ENCODE results near the gene ASCL5. TPM values are rescaled to one million over a fixed set of nuclear protein-coding genes. Genes with fewer than 3 reads are reported as not detected.

Gene ASCL5
- total RNA-seq, 5 donors from 2014 or later (not counting 1 experiment from before 2014, with no cell fraction given) = 0.19 to 0.49 (median 0.26) TPM; not detected in 2

DNA sequence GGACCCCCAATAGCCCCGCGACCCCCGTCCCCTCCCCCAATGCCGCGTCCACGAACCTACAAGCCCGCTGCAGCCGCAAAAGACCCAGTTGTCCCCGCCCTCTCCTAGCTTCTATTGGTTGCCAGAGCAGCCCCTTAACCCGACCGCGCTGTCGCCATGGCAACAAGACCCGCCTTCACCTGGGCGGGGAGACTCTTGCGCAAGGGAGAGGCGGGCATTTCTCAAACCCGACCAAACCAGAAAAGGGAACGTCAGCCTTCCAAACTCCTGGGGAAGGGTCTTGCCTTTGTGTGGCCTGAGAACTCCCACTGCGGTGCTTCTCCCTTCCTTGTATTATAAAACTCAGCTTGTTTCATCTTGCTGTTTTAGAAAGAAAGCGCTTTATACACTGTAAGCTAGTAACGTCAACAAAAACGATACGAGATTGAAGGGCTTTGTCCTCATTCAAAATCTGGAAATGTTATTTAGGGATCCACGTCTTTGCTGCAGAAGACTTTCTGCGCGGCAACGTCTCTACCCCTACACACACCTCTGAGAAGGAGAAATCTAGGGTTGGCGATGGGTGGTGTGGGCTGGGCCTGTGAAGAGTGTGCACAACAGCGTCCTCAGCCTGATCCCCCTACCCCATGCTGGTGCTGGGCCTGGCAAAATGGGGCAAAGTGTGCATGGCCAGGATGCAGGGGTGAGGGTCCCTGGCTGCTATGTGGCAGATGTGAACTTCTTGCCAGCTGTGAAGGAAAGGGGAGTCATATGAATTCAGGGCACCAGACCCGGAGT is 27.6 kb upstream of the ASCL5 start, which contains the start of gene TMEM9:
Gene TMEM9, minus strand, starts transcription at position 86 of the 777 bp plus-strand sequence. CDS start 551 bp downstream, outside the sequence.
- peaks cover 0 to 12% of the 10 kb centered on the region in 2 experiments for H3K27me3 ChIP-seq (replicated peaks in 1 of 2; ENCODE audit: control insufficient read depth in 2 of 2, extremely low read depth in 1 of 2, insufficient read depth in 2 of 2, low read length in 1 of 2)
- Mint-ChIP-seq H3K27me3 (peaks cover 8 to 23% of the 10 kb centered on the region in 2 donors), H3K4me1 (peaks cover 23 to 27% (median 25%) of the 10 kb centered on the region in 3 donors), H3K9me3 (no peaks in the 10 kb centered on the region), H3K36me3 (peaks cover 11% of the 10 kb centered on the region), H3K27ac (peak within 1 kb of the TSS; percentile 88 to 95), H3K4me3 (peak within 1 kb of the TSS; percentile 86 to 93 (median 86))
- ATAC-seq (replicated peaks in 1 of 4) (peak; percentile 96 to 98 (median 96)), DNase-seq (peak; percentile 90 to 99 (median 97))
- H3K9me3 ChIP-seq = no peaks in the 10 kb centered on the region
- peak within 1 kb of the TSS; percentile 62 to 76 for H3K4me3 ChIP-seq (ENCODE audit: control insufficient read depth in 1 of 2, extremely low read depth in 1 of 2, low read length in 1 of 2)
- H3K27ac ChIP-seq (ENCODE audit: low read length) = peak within 1 kb of the TSS; percentile 10
- peaks cover 0 to 7% of the 10 kb centered on the region in 2 donors for H3K36me3 ChIP-seq (ENCODE audit: control insufficient read depth in 2 of 2, extremely low read depth in 1 of 2, insufficient read depth in 1 of 2, low read length in 1 of 2)
- ChIA-PET POLR2A (interaction anchor here (0.5 to 0.6 kb wide), 3 partner anchors 13 to 532 kb away, joined by 3 to 8 read pairs (median 3); no protein-coding TSS in a partner anchor), CTCF (interaction anchor here (0.5 to 1.8 kb wide), 8 partner anchors 9 to 743 kb away, joined by 3 to 10 read pairs (median 4); partner anchors contain the start of gene DDX59 (in 1 of the 2))
- WGBS (ENCODE audit: insufficient coverage) = 7% methylated on average over 20 of the region's 31 CpGs
- H3K4me1 ChIP-seq (ENCODE audit: control insufficient read depth in 1 of 2, extremely low read depth in 1 of 2, insufficient read depth in 2 of 2, low read length in 2 of 2) = peaks cover 3 to 19% of the 10 kb centered on the region in 2 experiments

DNA sequence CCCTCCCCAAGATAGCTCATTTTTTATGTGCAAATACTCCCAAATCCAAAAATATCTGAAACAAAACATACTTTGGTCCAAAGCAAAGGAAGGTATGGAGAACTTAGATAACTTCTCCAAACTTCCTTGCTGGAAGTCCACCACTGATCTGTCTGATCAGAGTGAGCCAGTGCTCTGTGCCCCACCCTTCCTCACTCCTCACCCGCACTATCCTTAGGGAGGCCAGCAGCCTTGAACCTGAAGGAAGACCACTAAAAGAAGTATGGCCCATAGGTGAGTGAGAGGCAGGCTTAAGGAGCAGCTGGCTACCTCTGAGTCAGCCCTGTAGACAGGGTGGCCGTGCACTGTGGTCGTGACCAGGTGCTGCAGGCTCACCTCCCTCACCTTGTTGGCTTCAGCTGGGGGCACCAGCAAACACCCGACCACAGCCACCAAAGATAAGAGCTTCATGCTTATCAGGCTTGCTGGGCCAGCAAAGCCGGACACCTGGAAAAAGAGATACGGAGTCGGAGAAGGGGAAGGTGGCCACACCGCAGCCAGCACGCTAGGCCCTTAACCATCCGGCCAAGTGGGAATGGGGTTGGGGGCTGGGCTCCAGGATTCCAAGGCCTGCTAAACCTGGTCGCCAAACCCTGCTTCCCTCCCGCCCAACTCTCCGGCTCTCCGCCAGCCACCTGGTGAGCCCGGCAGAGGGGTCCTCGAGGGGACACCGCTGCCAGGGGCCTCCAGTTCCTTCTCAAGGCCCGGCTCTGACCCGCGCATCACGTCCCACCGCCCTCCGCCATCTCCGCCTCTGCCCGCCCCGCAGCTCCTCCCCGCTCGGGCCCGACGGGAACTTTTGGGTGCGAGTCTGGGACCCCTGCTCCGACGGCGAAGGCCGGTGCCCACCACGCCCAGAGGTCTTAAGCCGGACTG is 26.7 kb upstream of the ASCL5 start:
- WGBS (ENCODE audit: insufficient coverage) = 3% methylated on average over 28 of the region's 37 CpGs
- H3K27me3 ChIP-seq (replicated peaks in 1 of 2; ENCODE audit: control insufficient read depth in 2 of 2, extremely low read depth in 1 of 2, insufficient read depth in 2 of 2, low read length in 1 of 2) = peaks cover 0 to 8% of the 10 kb centered on the region in 2 experiments
- DNase-seq = peak in 2 of 35 experiments; percentile 4 to 20
- peaks cover 8 to 19% of the 10 kb centered on the region in 2 donors for H3K27me3 Mint-ChIP-seq
- H3K4me3 Mint-ChIP-seq = peak overlapping the region; percentile 86 to 93 (median 86)
- H3K4me1 Mint-ChIP-seq = peaks cover 23 to 27% (median 25%) of the 10 kb centered on the region in 3 donors
- peak; percentile 78 to 83 (median 82) for ATAC-seq (replicated peaks in 1 of 4)
- H3K36me3 ChIP-seq (ENCODE audit: control insufficient read depth in 2 of 2, extremely low read depth in 1 of 2, insufficient read depth in 1 of 2, low read length in 1 of 2) = peaks cover 0 to 11% of the 10 kb centered on the region in 2 donors
- peaks cover 3 to 19% of the 10 kb centered on the region in 2 experiments for H3K4me1 ChIP-seq (ENCODE audit: control insufficient read depth in 1 of 2, extremely low read depth in 1 of 2, insufficient read depth in 2 of 2, low read length in 2 of 2)
- H3K9me3 Mint-ChIP-seq = no peaks in the 10 kb centered on the region
- no peaks in the 10 kb centered on the region for H3K9me3 ChIP-seq
- peak overlapping the region; percentile 61 to 95 for H3K27ac Mint-ChIP-seq
- no peak overlapping the region for H3K27ac ChIP-seq (ENCODE audit: low read length)
- H3K4me3 ChIP-seq (ENCODE audit: control insufficient read depth in 1 of 2, extremely low read depth in 1 of 2, low read length in 1 of 2) = peak overlapping the region; percentile 62 to 76
- ChIA-PET CTCF (interaction anchor here in 1 of 2 donors (0.5 to 1.8 kb wide), 6 partner anchors 17 to 531 kb away, joined by 3 to 10 read pairs (median 4); partner anchors contain the start of gene DDX59), POLR2A (interaction anchor here (0.5 to 0.6 kb wide), 3 partner anchors 51 to 1743 kb away, joined by 3 to 12 read pairs (median 3); no protein-coding TSS in a partner anchor)
- H3K36me3 Mint-ChIP-seq = peaks cover 17% of the 10 kb centered on the region

DNA sequence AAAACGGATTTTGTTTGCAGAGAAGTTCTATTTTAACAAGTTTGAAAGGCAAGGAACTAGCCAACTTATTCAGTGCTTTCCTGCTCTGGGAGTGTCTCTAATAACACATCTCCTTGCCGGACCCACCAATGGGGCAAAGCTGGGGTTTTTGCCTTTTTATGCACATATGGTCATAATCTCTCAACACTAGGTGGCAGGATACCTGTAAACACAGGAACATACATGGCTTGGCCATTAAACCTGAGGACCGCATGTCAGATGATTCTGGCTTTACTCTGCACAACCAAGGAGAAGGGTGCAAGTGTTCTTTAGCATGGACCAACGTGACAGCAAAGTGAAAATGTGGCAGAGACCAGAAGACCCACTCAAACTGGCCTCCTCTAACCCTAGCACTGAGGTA is 22.4 kb upstream of the ASCL5 start:
- ATAC-seq (replicated peaks in 1 of 4) = no peak
- Mint-ChIP-seq H3K27ac (no peak overlapping the region), H3K9me3 (no peaks in the 10 kb centered on the region), H3K36me3 (peaks cover 48% of the 10 kb centered on the region), H3K4me3 (no peak overlapping the region), H3K4me1 (peaks cover 17 to 28% (median 20%) of the 10 kb centered on the region in 3 donors), H3K27me3 (no peaks in the 10 kb centered on the region)
- CTCF ChIA-PET = interaction anchor here (0.6 to 1.1 kb wide), 2 partner anchors 42 to 75 kb away, joined by 3 read pairs; no protein-coding TSS in a partner anchor
- Histone ChIP-seq H3K4me1 (ENCODE audit: control insufficient read depth in 1 of 2, extremely low read depth in 1 of 2, insufficient read depth in 2 of 2, low read length in 2 of 2) (peaks cover 3 to 8% of the 10 kb centered on the region in 2 experiments), H3K36me3 (ENCODE audit: control insufficient read depth in 2 of 2, extremely low read depth in 1 of 2, insufficient read depth in 1 of 2, low read length in 1 of 2) (peaks cover 7 to 39% of the 10 kb centered on the region in 2 donors), H3K4me3 (ENCODE audit: control insufficient read depth in 1 of 2, extremely low read depth in 1 of 2, low read length in 1 of 2) (no peak overlapping the region), H3K27ac (ENCODE audit: low read length) (no peak overlapping the region), H3K27me3 (replicated peaks in 1 of 2; ENCODE audit: control insufficient read depth in 2 of 2, extremely low read depth in 1 of 2, insufficient read depth in 2 of 2, low read length in 1 of 2) (no peaks in the 10 kb centered on the region), H3K9me3 (no peaks in the 10 kb centered on the region)
- POLR2A ChIA-PET = no interaction called here
- 66% methylated on average over 3 of the region's 4 CpGs for WGBS (ENCODE audit: insufficient coverage)
- peak in 1 of 35 experiments; percentile 39 for DNase-seq

DNA sequence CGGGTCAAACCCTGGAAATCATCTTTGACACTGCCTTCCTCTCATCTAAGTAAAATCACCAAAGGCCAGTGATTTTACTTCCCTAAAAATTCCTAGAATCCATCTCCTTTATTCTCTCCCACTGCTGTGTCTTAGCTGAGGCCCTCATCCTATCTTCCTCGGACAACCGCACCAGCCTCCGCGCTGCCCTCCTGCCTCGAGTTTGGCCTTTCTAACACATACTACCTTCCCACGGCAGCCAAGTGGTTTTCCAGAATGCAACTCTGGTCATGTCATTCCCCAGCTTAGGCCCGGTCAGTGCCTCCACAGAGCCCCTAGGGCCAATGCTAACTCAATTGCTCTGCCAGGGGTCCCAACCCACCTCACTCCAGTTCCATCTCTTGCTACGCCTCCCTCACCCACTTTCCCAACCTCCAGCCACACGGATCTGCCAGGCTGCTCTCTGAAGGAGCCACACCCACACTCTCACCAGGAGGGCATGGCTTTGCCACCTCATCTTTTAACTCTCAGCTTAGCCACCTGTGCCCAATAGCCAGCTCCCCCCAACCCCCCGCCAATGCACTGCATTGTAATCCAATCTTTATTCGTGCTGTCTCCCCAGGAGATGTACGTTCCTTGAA is 20.5 kb upstream of the ASCL5 start:
- Histone ChIP-seq H3K9me3 (no peaks in the 10 kb centered on the region), H3K4me3 (ENCODE audit: control insufficient read depth in 1 of 2, extremely low read depth in 1 of 2, low read length in 1 of 2) (no peak overlapping the region), H3K27ac (ENCODE audit: low read length) (no peak overlapping the region), H3K4me1 (ENCODE audit: control insufficient read depth in 1 of 2, extremely low read depth in 1 of 2, insufficient read depth in 2 of 2, low read length in 2 of 2) (no peaks in the 10 kb centered on the region), H3K36me3 (ENCODE audit: control insufficient read depth in 2 of 2, extremely low read depth in 1 of 2, insufficient read depth in 1 of 2, low read length in 1 of 2) (peaks cover 12 to 57% of the 10 kb centered on the region in 2 donors), H3K27me3 (replicated peaks in 1 of 2; ENCODE audit: control insufficient read depth in 2 of 2, extremely low read depth in 1 of 2, insufficient read depth in 2 of 2, low read length in 1 of 2) (no peaks in the 10 kb centered on the region)
- WGBS (ENCODE audit: insufficient coverage) = 96% methylated on average over 11 of the region's 13 CpGs
- Mint-ChIP-seq H3K36me3 (peaks cover 66% of the 10 kb centered on the region), H3K4me3 (no peak overlapping the region), H3K27me3 (no peaks in the 10 kb centered on the region), H3K27ac (no peak overlapping the region), H3K4me1 (peaks cover 3 to 19% (median 7%) of the 10 kb centered on the region in 3 donors), H3K9me3 (no peaks in the 10 kb centered on the region)
- no peak for DNase-seq
- ChIA-PET POLR2A (no interaction called here), CTCF (no interaction called here)
- ATAC-seq (replicated peaks in 1 of 4) = no peak

DNA sequence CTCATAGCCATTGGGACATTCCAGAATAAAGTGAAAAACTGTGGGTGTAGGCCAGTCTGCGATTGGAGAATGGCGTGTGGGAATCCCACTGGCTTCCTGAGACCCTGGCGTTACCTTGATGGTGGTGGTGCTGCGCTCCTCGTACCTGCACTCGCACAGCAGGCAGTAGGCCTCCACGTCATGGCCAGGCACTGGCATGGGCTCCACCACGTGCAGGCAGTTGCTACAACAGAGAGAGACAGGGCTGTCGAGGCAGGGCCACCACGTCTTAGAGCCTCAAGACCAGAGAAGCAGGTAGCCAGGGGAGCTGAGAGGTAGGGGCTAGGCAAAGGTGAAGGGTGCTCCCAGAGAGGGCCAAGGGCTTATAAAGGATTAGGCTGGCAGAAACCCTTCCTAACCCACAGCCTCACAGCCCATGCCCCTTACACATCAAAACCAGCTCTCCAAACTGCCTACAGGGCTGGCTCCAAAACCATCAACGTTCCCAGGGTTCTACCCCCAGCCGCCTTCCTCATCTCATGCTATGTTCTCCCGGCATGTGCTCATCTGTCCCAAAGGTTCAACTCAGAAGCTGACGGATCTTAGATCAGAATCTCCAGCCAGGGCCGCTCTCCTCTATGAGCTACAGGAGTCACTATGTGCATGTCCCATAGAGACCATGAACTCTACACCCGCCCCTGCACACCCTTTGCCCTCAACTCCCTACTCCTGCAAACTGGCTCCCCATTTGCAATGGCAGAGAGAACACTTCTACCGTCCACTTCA is 19.8 kb upstream of the ASCL5 start:
- Histone ChIP-seq H3K4me3 (ENCODE audit: control insufficient read depth in 1 of 2, extremely low read depth in 1 of 2, low read length in 1 of 2) (no peak overlapping the region), H3K27me3 (replicated peaks in 1 of 2; ENCODE audit: control insufficient read depth in 2 of 2, extremely low read depth in 1 of 2, insufficient read depth in 2 of 2, low read length in 1 of 2) (no peaks in the 10 kb centered on the region), H3K9me3 (no peaks in the 10 kb centered on the region), H3K36me3 (ENCODE audit: control insufficient read depth in 2 of 2, extremely low read depth in 1 of 2, insufficient read depth in 1 of 2, low read length in 1 of 2) (peaks cover 16 to 62% of the 10 kb centered on the region in 2 donors), H3K4me1 (ENCODE audit: control insufficient read depth in 1 of 2, extremely low read depth in 1 of 2, insufficient read depth in 2 of 2, low read length in 2 of 2) (no peaks in the 10 kb centered on the region), H3K27ac (ENCODE audit: low read length) (no peak overlapping the region)
- ATAC-seq (replicated peaks in 1 of 4) (no peak), DNase-seq (no peak)
- WGBS (ENCODE audit: insufficient coverage) = 97% methylated on average over 14 of the region's 17 CpGs
- no peaks in the 10 kb centered on the region for H3K9me3 Mint-ChIP-seq
- no peak overlapping the region for H3K4me3 Mint-ChIP-seq
- peaks cover 73% of the 10 kb centered on the region for H3K36me3 Mint-ChIP-seq
- H3K27ac Mint-ChIP-seq = no peak overlapping the region
- peaks cover 0 to 19% (median 4%) of the 10 kb centered on the region in 3 donors for H3K4me1 Mint-ChIP-seq
- POLR2A ChIA-PET = no interaction called here
- H3K27me3 Mint-ChIP-seq = no peaks in the 10 kb centered on the region
- CTCF ChIA-PET = no interaction called here
